Activated T-cell treated with anti-CD3 and anti-CD28 coated beads, Interleukin-2, amount 50 U/mL, for 4 hours (primary cell): ENCODE measurements around the gene CMBL. TPM values are rescaled to one million over a fixed set of nuclear protein-coding genes. Genes with fewer than 3 reads are reported as not detected.
"Not testable (repeated sequence)": the region's sequence is repeated elsewhere in the genome, so short reads cannot be mapped to it uniquely, and the experiment has no call there.

Source experiments
- ATAC-seq, 2 donors: fragments of 200-7000 bp; cut with Tn5 transposase; one replicate each; pipeline ENCODE4 v1.10.0; 2021
- DNase-seq: peaks from one replicate; pipeline ENCODE4 v3.0.0-alpha.2; 2020
- H3K27me3 Mint-ChIP-seq: one replicate; pipeline ENCODE4 v1.8.0; 2021; ENCODE audit warnings: low read depth, mixed read lengths
- H3K36me3 Mint-ChIP-seq: one replicate; pipeline ENCODE4 v1.8.0; 2022; ENCODE audit warnings: mixed read lengths; ENCODE audit not compliant: insufficient read depth
- H3K4me1 Mint-ChIP-seq: one replicate; pipeline ENCODE4 v1.8.0; 2021; ENCODE audit warnings: low read depth, mixed read lengths
- H3K4me3 Mint-ChIP-seq: one replicate; pipeline ENCODE4 v1.8.0; 2021; ENCODE audit warnings: mild to moderate bottlenecking, moderate library complexity, mixed read lengths
- H3K9me3 Mint-ChIP-seq: one replicate; pipeline ENCODE4 v1.8.0; 2021; ENCODE audit warnings: mixed read lengths
- total RNA-seq, 3 donors: library from RNA; stranded (reverse); gene quantifications; one replicate each; pipeline ENCODE4 v1.2.1, GENCODE V29; 2021

Gene CMBL
- total RNA-seq, 3 donors from 2014 or later: 0.76 to 0.94 (median 0.90) TPM

DNA sequence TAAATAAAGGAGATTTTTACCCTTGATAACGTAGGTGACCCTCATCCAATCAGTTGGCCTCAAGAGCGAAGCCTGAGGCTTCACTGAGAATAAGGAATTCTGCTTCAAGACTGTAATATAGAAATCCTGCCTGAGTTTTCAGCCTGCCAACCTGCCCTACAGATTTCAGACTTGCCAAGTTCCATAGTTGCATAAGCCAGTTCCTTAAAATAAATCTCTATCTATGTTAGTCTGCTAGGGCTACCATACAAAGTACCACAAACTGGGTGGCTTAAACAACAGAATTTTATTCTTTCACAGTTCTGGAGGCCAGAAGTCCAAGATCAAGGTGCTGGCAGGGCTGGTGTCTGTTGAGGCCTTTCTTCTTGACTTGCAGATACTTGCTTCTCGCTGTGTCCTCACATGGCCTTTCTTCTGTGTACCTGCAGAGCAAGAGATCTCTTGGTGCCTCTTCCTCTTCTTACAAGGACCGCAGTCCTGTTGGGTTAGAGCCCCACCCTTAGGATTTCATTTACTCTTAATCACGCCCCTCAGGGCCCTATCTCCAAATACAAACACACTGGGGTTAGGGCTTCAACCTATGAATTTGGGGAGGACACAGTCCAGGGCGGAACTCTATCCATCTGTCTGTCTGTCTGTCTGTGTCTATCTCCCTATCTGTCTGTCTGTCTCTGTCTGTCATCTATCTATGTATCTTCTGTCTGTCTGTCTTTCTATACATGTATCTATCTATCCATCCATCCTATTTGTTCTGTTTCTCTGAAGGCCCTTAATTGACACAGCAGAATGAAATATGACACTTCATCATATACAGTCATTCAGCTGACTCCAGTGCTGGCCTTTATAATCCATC lies 17.0 kb upstream of the CMBL start:
- Mint-ChIP-seq H3K4me3 (no peak overlapping the region), H3K4me1 (no peaks in the 10 kb centered on the region), H3K36me3 (no peaks in the 10 kb centered on the region), H3K9me3 (no peaks in the 10 kb centered on the region), H3K27me3 (no peaks in the 10 kb centered on the region)
- DNase-seq: no peak
- no peak for ATAC-seq

DNA sequence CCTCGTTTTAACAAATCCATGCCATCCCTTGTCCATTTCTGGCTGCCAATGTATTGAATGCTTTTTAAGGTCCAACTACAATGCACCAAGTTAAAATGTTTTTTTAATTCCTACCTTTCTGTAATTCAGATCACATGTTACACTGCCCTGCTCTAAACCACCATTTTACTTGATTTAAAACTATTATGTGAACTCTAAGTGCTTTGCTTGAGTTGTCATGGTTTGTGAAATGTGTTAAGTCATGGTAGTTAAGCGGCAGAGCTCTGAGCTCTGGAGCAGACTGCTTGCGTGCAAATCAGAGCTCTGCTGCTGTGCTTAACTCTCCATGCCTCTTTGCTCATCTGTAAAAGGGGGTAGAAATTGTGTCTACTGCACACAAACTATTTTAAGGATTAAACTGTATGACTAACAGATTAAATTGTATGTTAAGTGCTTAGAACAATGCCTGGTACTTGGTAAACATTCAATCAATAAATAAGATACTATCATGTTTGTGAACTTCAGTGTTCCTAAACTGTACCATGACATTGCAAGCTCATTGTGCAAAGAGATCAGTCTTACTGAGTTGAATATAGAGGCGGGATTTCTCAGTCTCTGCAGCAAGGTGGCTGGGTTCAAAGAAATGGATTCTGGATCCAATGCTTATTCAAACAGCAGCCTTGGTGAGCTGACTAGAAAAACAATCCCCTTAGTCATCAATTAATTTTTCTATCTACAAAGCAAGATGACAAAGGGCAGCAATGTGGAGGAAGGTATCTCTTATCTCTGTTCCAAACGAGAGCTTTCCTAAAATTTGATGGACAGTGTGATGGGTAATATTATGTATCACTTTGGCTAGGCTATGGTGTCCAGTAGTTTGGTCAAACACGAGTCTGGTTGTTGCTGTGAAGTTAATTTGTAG lies 16.1 kb upstream of the CMBL start:
- ATAC-seq: no peak
- Mint-ChIP-seq H3K9me3 (no peaks in the 10 kb centered on the region), H3K27me3 (no peaks in the 10 kb centered on the region), H3K36me3 (no peaks in the 10 kb centered on the region), H3K4me1 (no peaks in the 10 kb centered on the region), H3K4me3 (no peak overlapping the region)
- no peak for DNase-seq

- no peaks in the 10 kb centered on the region for H3K36me3 Mint-ChIP-seq
- DNase-seq (no peak), ATAC-seq (no peak)
- no peaks in the 10 kb centered on the region for H3K4me1 Mint-ChIP-seq
- peaks cover 2% of the 10 kb centered on the region for H3K27me3 Mint-ChIP-seq
- no peak overlapping the region for H3K4me3 Mint-ChIP-seq
- no peaks in the 10 kb centered on the region for H3K9me3 Mint-ChIP-seq
Observed at GRCh38 chr5:10321882-10322281, 14.2 kb upstream of the CMBL start.

GRCh38 chr5:10320793-10321192 lies 13.1 kb upstream of the CMBL start:
- DNase-seq (no peak), ATAC-seq (no peak)
- no peaks in the 10 kb centered on the region for H3K36me3 Mint-ChIP-seq
- no peaks in the 10 kb centered on the region for H3K4me1 Mint-ChIP-seq
- H3K9me3 Mint-ChIP-seq: no peaks in the 10 kb centered on the region
- H3K4me3 Mint-ChIP-seq: no peak overlapping the region
- peaks cover 2% of the 10 kb centered on the region for H3K27me3 Mint-ChIP-seq

- Mint-ChIP-seq H3K4me1 (no peaks in the 10 kb centered on the region), H3K27me3 (peaks cover 2% of the 10 kb centered on the region), H3K4me3 (no peak overlapping the region), H3K9me3 (no peaks in the 10 kb centered on the region), H3K36me3 (no peaks in the 10 kb centered on the region)
- ATAC-seq: no peak
- no peak for DNase-seq
Observed at GRCh38 chr5:10319202-10319851, 11.6 kb upstream of the CMBL start.

GRCh38 chr5:10317825-10318682 lies 10.4 kb upstream of the CMBL start:
- DNase-seq (no peak), ATAC-seq (no peak)
- Mint-ChIP-seq H3K27me3 (peaks cover 2% of the 10 kb centered on the region), H3K9me3 (no peaks in the 10 kb centered on the region), H3K36me3 (no peaks in the 10 kb centered on the region), H3K4me1 (no peaks in the 10 kb centered on the region), H3K4me3 (no peak overlapping the region)

GRCh38 chr5:10315824-10316509 lies 8.3 kb upstream of the CMBL start:
- Mint-ChIP-seq H3K4me3 (no peak overlapping the region), H3K4me1 (peaks cover under 1% of the 10 kb centered on the region), H3K36me3 (no peaks in the 10 kb centered on the region), H3K27me3 (peaks cover 2% of the 10 kb centered on the region), H3K9me3 (no peaks in the 10 kb centered on the region)
- ATAC-seq (no peak), DNase-seq (no peak)

- Mint-ChIP-seq H3K36me3 (no peaks in the 10 kb centered on the region), H3K4me3 (no peak overlapping the region), H3K4me1 (peaks cover 2% of the 10 kb centered on the region), H3K27me3 (peaks cover 4% of the 10 kb centered on the region), H3K9me3 (no peaks in the 10 kb centered on the region)
- DNase-seq: no peak
- ATAC-seq: no peak
Observed at GRCh38 chr5:10315201-10315600, 7.5 kb upstream of the CMBL start.

GRCh38 chr5:10311595-10312425 lies 4.1 kb upstream of the CMBL start:
- Mint-ChIP-seq H3K36me3 (no peaks in the 10 kb centered on the region), H3K27me3 (peaks cover 23% of the 10 kb centered on the region), H3K4me1 (peaks cover 8% of the 10 kb centered on the region), H3K9me3 (no peaks in the 10 kb centered on the region), H3K4me3 (no peak overlapping the region)
- no peak for ATAC-seq
- DNase-seq: no peak

DNA sequence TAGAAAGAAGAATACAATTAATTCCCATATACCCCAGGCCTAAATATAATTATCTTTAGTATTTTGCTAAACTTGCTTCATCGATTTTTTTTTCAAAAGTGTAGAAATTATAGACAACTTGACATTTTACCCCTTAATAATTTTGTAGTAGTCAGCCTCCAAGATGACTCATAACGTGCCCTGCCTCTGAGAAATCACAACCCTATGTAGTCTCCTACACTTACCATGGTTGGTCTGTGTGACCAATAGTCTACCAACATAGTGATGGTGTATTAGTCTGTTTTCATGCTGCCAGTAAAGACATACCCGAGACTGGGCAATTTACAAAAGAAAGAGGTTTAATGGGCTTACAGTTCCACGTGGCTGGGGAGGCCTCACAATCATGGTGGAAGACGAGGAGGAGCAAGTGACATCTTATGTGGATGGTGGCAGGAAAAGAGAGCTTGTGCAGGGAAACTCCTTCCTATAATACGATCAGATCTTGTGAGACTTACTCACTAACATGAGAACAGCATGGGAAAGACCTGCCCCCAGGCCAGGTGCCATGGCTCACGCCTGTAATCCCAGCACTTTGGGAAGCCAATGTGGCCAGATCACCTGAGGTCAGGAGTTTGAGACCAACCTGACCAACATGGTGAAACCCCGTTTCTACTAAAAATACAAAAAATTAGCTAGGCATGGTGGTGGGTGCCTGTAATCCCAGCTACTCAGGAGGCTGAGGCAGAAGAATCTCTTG lies 3.3 kb upstream of the CMBL start:
- not testable (repeated sequence) for H3K4me1 Mint-ChIP-seq, DNase-seq, H3K9me3 Mint-ChIP-seq, H3K4me3 Mint-ChIP-seq, ATAC-seq, H3K36me3 Mint-ChIP-seq
- peaks cover 29% of the 10 kb centered on the region for H3K27me3 Mint-ChIP-seq

DNA sequence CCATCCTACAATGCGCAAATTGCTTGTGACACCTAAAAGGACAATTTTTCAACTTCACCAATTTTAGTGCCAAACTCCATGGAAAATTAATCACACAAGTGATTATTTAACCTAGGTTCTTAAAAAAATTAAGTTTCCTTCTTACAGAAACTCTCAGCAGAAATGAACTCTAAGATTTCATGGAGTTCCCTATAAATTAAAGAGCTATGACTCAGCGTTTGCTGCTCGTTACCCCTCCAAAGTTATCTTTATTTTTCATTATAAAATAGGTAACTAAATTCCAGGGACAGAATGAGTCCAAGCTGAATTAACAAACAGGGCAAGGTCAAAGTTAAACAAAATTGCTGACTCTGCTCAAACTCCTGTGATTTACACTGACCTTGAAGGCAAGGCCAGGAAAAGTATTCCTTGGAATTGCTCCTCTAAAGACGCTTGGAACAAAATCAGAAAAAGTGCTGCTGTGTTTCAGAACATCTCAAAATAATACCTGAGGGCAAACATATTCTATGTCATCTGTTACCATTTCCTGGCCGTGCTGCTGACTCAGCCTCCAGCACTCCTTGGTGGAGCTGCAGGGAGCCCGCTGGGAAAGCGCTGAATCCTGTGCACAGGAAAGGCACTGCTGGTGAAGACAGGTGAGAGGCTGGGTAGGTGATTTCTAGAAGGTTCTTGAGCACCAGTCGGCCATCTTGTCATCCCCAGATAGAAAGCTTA lies 2.5 kb upstream of the CMBL start:
- peaks cover 29% of the 10 kb centered on the region for H3K27me3 Mint-ChIP-seq
- no peak overlapping the region for H3K4me3 Mint-ChIP-seq
- DNase-seq (no peak), ATAC-seq (no peak)
- no peaks in the 10 kb centered on the region for H3K36me3 Mint-ChIP-seq
- peaks cover 8% of the 10 kb centered on the region for H3K4me1 Mint-ChIP-seq
- H3K9me3 Mint-ChIP-seq: no peaks in the 10 kb centered on the region

- DNase-seq (no peak), ATAC-seq (no peak)
- peaks cover 29% of the 10 kb centered on the region for H3K27me3 Mint-ChIP-seq
- no peak overlapping the region for H3K4me3 Mint-ChIP-seq
- peaks cover 8% of the 10 kb centered on the region for H3K4me1 Mint-ChIP-seq
- no peaks in the 10 kb centered on the region for H3K9me3 Mint-ChIP-seq
- H3K36me3 Mint-ChIP-seq: no peaks in the 10 kb centered on the region
Observed at GRCh38 chr5:10308844-10309243, 1.1 kb upstream of the CMBL start.
